GM12878 (cell line): Measurements from ENCODE around the gene TBC1D23. TPM values are rescaled to one million over a fixed set of nuclear protein-coding genes. Genes with fewer than 3 reads are reported as not detected.

Experiments used
- ATAC-seq: fragments of 200-7000 bp; cut with Tn5 transposase; 3 replicates; pipeline ENCODE4 v1.9.1; 2020; ENCODE audit warnings: mild to moderate bottlenecking, moderate library complexity
- BruUV-seq: library from RNA; stranded (reverse); fragments of 400-500 nt; replicated peaks from 2 replicates; lab custom pipeline; 2021; lab: Mats Ljungman, UMichigan
- CTCF ChIA-PET: fragments of 300-600 bp; sonication (Branson Sonifier 250); formaldehyde crosslinking; extraction: SDS; loops from one replicate; lab custom pipeline; 2021; ENCODE audit warnings: inconsistent platforms; lab: Yijun Ruan, JAX
- POLR2A ChIA-PET: fragments of 350-600 bp; formaldehyde crosslinking; extraction: SDS; loops from one replicate; lab custom pipeline; 2021; ENCODE audit warnings: inconsistent platforms; lab: Charles Lee
- RAD21 ChIA-PET: fragments of 300-600 bp; sonication (Branson Sonifier 250); formaldehyde crosslinking; loops from one replicate; lab custom pipeline; 2023; ENCODE audit warnings: antibody characterized with exemption; ENCODE audit not compliant: unreplicated experiment; lab: Charles Lee
- SMC1A ChIA-PET: fragments of 300-600 bp; sonication (Branson Sonifier 250); formaldehyde crosslinking; loops from one replicate; lab custom pipeline; 2023; ENCODE audit not compliant: unreplicated experiment, uncharacterized antibody; lab: Charles Lee
- DNase-seq: peaks from one replicate; pipeline ENCODE4 v3.0.0-alpha.2; 2011; ENCODE audit warnings: low read depth, low spot score
- FAIRE-seq: peaks from 3 replicates; lab custom pipeline; 2011; peaks lifted over from hg19 to GRCh38; lab: Jason Lieb, UNC
- H2AFZ ChIP-seq: 2 replicates; pipeline ENCODE4 v1.6.0; 2011; ENCODE audit warnings: low read depth, low read length, control low read depth; ENCODE audit not compliant: control insufficient read depth
- H3K27ac ChIP-seq: 2 replicates; pipeline ENCODE4 v1.5.1; 2011; ENCODE audit warnings: control low read depth; ENCODE audit not compliant: control insufficient read depth, insufficient read depth
- H3K27me3 ChIP-seq, 2 experiments: replicated peaks in 1 of 2; 2 replicates each; pipeline versions ENCODE4 v1.6.0 to v1.6.1; 2011; ENCODE audit warnings: low read length in 1 of 2; ENCODE audit not compliant: control insufficient read depth in 2 of 2, insufficient read depth in 2 of 2
- H3K36me3 ChIP-seq, 2 experiments: 2 replicates each; pipeline ENCODE4 v1.5.1; 2011; ENCODE audit warnings: low read length in 1 of 2; ENCODE audit not compliant: control insufficient read depth in 2 of 2, insufficient read depth in 2 of 2
- H3K4me1 ChIP-seq: 2 replicates; pipeline ENCODE4 v1.6.1; 2011; ENCODE audit warnings: mild to moderate bottlenecking, low read length, moderate library complexity, mixed read lengths; ENCODE audit not compliant: control insufficient read depth, insufficient read depth
- H3K4me2 ChIP-seq: 2 replicates; pipeline ENCODE4 v1.6.0; 2011; ENCODE audit warnings: control low read depth; ENCODE audit not compliant: control insufficient read depth, insufficient read depth
- H3K4me3 ChIP-seq: fragments of 200-600 bp; sonication (generic); 2 replicates; pipeline ENCODE4 v1.5.1; 2016
- H3K79me2 ChIP-seq: 2 replicates; pipeline ENCODE4 v1.6.0; 2011; ENCODE audit warnings: low read length; ENCODE audit not compliant: control insufficient read depth, insufficient read depth
- H3K9ac ChIP-seq: 2 replicates; pipeline ENCODE4 v1.8.0; 2011; ENCODE audit warnings: low read length, control low read depth, mixed read lengths; ENCODE audit not compliant: control insufficient read depth, insufficient read depth
- H3K9me3 ChIP-seq: replicated peaks from 3 replicates; pipeline ENCODE4 v1.5.1; 2011; ENCODE audit warnings: mild to moderate bottlenecking, low read length; ENCODE audit not compliant: control insufficient read depth, insufficient read depth
- H4K20me1 ChIP-seq: 2 replicates; pipeline ENCODE4 v1.6.0; 2011; ENCODE audit not compliant: control insufficient read depth, insufficient read depth
- BACH1 ChIP-seq: fragments of 450-650 bp; IDR thresholded peaks from 2 replicates; pipeline ENCODE4 v1.6.1; 2017; ENCODE audit warnings: mild to moderate bottlenecking, borderline replicate concordance
- CBX3 ChIP-seq: fragments of 200-600 bp; sonication (generic); IDR thresholded peaks from 2 replicates; pipeline ENCODE4 v1.6.1; 2016; ENCODE audit warnings: low read depth, borderline replicate concordance
- CHD1 ChIP-seq: IDR thresholded peaks from 2 replicates; pipeline ENCODE4 v1.6.1; 2012; ENCODE audit warnings: low read depth, low read length, improper control_type of control experiment
- CHD4 ChIP-seq: fragments of 200-600 bp; sonication (generic); IDR thresholded peaks from 2 replicates; pipeline ENCODE4 v1.6.1; 2016; ENCODE audit warnings: mild to moderate bottlenecking
- EP300 ChIP-seq, 2 experiments: fragments of 150-350 bp in 1 of 2; IDR thresholded peaks; 2 replicates each; pipeline ENCODE4 v1.6.1; 2011 to 2012; ENCODE audit warnings: low read depth in 2 of 2, low read length in 2 of 2, borderline replicate concordance in 1 of 2, improper control_type of control experiment in 1 of 2, inconsistent platforms in 1 of 2; ENCODE audit not compliant: control insufficient read depth in 1 of 2
- RBBP5 ChIP-seq: fragments of 200-600 bp; sonication (generic); conservative IDR thresholded peaks from 2 replicates; pipeline ENCODE4 v1.6.1; 2016
- RUNX3 ChIP-seq: IDR thresholded peaks from 2 replicates; pipeline ENCODE4 v1.6.1; 2012; ENCODE audit warnings: low read length, inconsistent platforms
- SUPT20H ChIP-seq: IDR thresholded peaks from 2 replicates; pipeline ENCODE4 v1.6.1; 2011; ENCODE audit warnings: low read depth, mild to moderate bottlenecking, low read length, moderate library complexity, borderline replicate concordance; ENCODE audit not compliant: control insufficient read depth
- TBL1XR1 ChIP-seq: IDR thresholded peaks from 2 replicates; pipeline ENCODE4 v1.6.1; 2012; ENCODE audit warnings: low read depth, low read length, improper control_type of control experiment
- ZBTB40 ChIP-seq: fragments of 450-650 bp; IDR thresholded peaks from 2 replicates; pipeline ENCODE4 v1.6.1; 2016; ENCODE audit warnings: mild to moderate bottlenecking, moderate library complexity, borderline replicate concordance
- ZNF24 ChIP-seq: fragments of 450-650 bp; IDR thresholded peaks from 2 replicates; pipeline ENCODE4 v1.6.1; 2017; ENCODE audit warnings: antibody characterized with exemption, mild to moderate bottlenecking
- WGBS: methylation state at CpG from one replicate; pipeline ENCODE4 v1.1.6; 2016; ENCODE audit warnings: low lambda C conversion rate; ENCODE audit not compliant: insufficient replicate concordance, insufficient coverage; ENCODE audit errors: missing lambda C conversion rate; 5-methylcytosine and 5-hydroxymethylcytosine counted together
- in situ Hi-C: fragments of 300-500 bp; cut with MboI; formaldehyde crosslinking; loops from 9 replicates; pipeline ENCODE4 v1.14.3; 2018; ENCODE audit warnings: mixed read lengths
- intact Hi-C: fragments of 100-400 bp; cut with micrococcal nuclease; formaldehyde crosslinking; loops from one replicate; pipeline ENCODE4 v1.14.2; 2022; ENCODE audit not compliant: unreplicated experiment
- polyA plus RNA-seq, 11 experiments: library from polyadenylated mRNA; depleted of rRNA in 4 of 11; unstranded in 6 of 11; stranded (reverse) in 5 of 11; fragments of >200 nt; fragmentation: Nextera tagmentation in 4 of 11; fragmentation: Illumina TruSeq in 1 of 11; extraction: Ambion mirVana in 4 of 11; extraction: Trizol in 1 of 11; gene quantifications; 1 replicate in 1 of 11; 2 replicates in 10 of 11; pipeline versions ENCODE4 v1.2.1 to v1.2.3, GENCODE V29; 2011 to 2016; ENCODE audit warnings: inconsistent platforms in 2 of 11, missing spikeins in 2 of 11, low read depth in 1 of 11
- total RNA-seq, 4 experiments: library from RNA; depleted of rRNA in 3 of 4; stranded (reverse); fragments of >200 nt in 3 of 4; fragmentation: Illumina TruSeq in 1 of 4; extraction: Trizol in 1 of 4; gene quantifications; 2 replicates each; pipeline versions ENCODE4 v1.2.1 to v1.2.3, GENCODE V29; 2013 to 2021

Gene TBC1D23
- total and polyA plus RNA-seq, 10 of the 15 experiments (the other 5 are each of a cell fraction or from before 2014, with no cell fraction given), result 8.2 to 23.2 (median 16.6) TPM

GRCh38 chr3:100360757-100361496 lies 100.1 kb downstream of the TBC1D23 start:
- Histone ChIP-seq H4K20me1 (no peaks in the 10 kb centered on the region), H3K4me2 (no peak overlapping the region), H3K9ac (no peak overlapping the region), H3K27ac (no peak overlapping the region), H3K36me3 (peaks cover 0 to 26% of the 10 kb centered on the region in 2 experiments; a peak in 3 of 4 replicates), H3K4me3 (no peak overlapping the region), H2AFZ (no peak overlapping the region), H3K4me1 (no peaks in the 10 kb centered on the region), H3K9me3 (no peaks in the 10 kb centered on the region), H3K79me2 (no peaks in the 10 kb centered on the region), H3K27me3 (no peaks in the 10 kb centered on the region)
- CTCF ChIA-PET, result interaction anchor here (0.8 to 1.1 kb wide), 2 partner anchors 12 to 15 kb away, joined by 3 to 4 read pairs; no protein-coding TSS in a partner anchor
- no peak for ATAC-seq
- RAD21 ChIA-PET, result interaction anchor here (1.1 kb wide), 1 partner anchor 229 kb away, joined by 3 read pairs; no protein-coding TSS in a partner anchor
- DNase-seq, result no peak
- BruUV-seq, result no TSS peak
- POLR2A ChIA-PET, result interaction anchor here (1.0 to 1.2 kb wide), 2 partner anchors 12 to 17 kb away, joined by 4 to 5 read pairs; no protein-coding TSS in a partner anchor
- SMC1A ChIA-PET, result interaction anchor here (1.2 to 2.3 kb wide), 4 partner anchors 25 to 43 kb away, joined by 3 to 8 read pairs (median 4); no protein-coding TSS in a partner anchor
- in situ Hi-C loops, result no loop called here
- TF ChIP-seq BACH1, result no peak
- 97% methylated on average over 4 of the region's 4 CpGs for WGBS
- FAIRE-seq, result no peak
- intact Hi-C loops, result no loop called here

GRCh38 chr3:100361897-100362296 lies 101.1 kb downstream of the TBC1D23 start:
- Histone ChIP-seq H3K27me3 (no peaks in the 10 kb centered on the region), H3K9me3 (no peaks in the 10 kb centered on the region), H3K4me2 (no peak overlapping the region), H2AFZ (no peak overlapping the region), H3K79me2 (no peaks in the 10 kb centered on the region), H4K20me1 (no peaks in the 10 kb centered on the region), H3K4me3 (no peak overlapping the region), H3K36me3 (peaks cover 0 to 20% of the 10 kb centered on the region in 2 experiments; a peak in 3 of 4 replicates), H3K27ac (no peak overlapping the region), H3K4me1 (no peaks in the 10 kb centered on the region), H3K9ac (no peak overlapping the region)
- no TSS peak for BruUV-seq
- no peak for FAIRE-seq
- ATAC-seq, result no peak
- WGBS, result 100% methylated on average over 1 of the region's 1 CpG
- in situ Hi-C loops (no loop called here), intact Hi-C loops (no loop called here)
- ChIA-PET SMC1A (interaction anchor here (1.2 kb wide), 1 partner anchor 46 kb away, joined by 4 read pairs; no protein-coding TSS in a partner anchor), POLR2A (no interaction called here), RAD21 (no interaction called here), CTCF (no interaction called here)
- no peak for DNase-seq
- no peak for TF ChIP-seq CHD1
- TF ChIP-seq ZNF24, result no peak
- TF ChIP-seq CBX3, result no peak
- no peak for TF ChIP-seq RUNX3
- TF ChIP-seq CHD4, result no peak
- no peak for TF ChIP-seq SUPT20H
- no peak for TF ChIP-seq EP300 (IDR thresholded peaks at IDR 0.05; ENCODE audit: borderline replicate concordance in 1 of 2, control insufficient read depth in 1 of 2, low read depth in 2 of 2, low read length in 2 of 2)
- no peak for TF ChIP-seq TBL1XR1
- no peak for TF ChIP-seq RBBP5
- no peak for TF ChIP-seq ZBTB40
